Measurements from ENCODE around the gene SFTPB.

DNA sequence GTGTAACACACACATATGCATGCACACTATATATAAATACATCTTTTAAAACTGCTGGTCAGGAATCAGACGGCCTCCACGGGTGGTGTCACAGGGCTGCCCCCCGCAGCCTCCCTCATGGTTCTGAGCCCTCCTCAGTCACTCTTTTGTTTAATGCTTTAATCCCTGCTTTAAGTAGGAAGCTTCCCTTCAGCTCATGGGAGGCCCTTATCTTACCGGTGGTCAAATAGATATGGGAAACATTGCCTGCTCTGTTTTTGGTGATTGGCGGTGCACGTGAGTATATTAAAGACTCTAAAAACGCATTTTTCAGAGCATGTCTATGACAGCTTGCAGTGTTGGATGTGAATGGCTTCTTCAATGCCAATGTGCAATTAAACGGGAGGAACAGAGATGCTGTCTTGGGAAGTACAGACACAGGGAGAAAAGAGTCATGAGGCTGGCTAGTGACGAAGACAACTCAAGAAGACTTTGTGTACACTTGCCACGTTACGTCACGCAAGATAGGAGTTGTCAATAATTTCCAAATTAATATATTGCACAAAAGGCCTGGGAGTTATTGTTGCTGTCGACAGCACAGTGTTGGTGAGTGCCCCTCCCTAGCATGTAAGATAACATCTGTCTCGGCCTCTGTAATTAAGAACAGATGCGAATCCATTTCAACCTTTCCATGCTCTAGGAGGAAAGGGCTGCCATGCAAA is 49.5 kb upstream of the SFTPB start:
- TF ChIP-seq CTCF (conservative IDR thresholded peaks at IDR 0.05; ENCODE audit: low read length) (no peak), EZH2phosphoT487 (IDR thresholded peaks at IDR 0.05; ENCODE audit: borderline replicate concordance, low read depth, low read length) (no peak)
